GM10248 (cell line): ENCODE data around the gene MITF.

ENCODE experiments used
- CTCF ChIA-PET: fragments of 300-600 bp; sonication (Branson Sonifier 250); formaldehyde crosslinking; extraction: SDS; loops from one replicate; lab custom pipeline; 2021; ENCODE audit warnings: antibody characterized with exemption; lab: Yijun Ruan, JAX
- POLR2A ChIA-PET: fragments of 350-650 bp; sonication (Branson Sonifier 250); formaldehyde crosslinking; extraction: SDS; loops from one replicate; lab custom pipeline; 2020; ENCODE audit warnings: antibody characterized with exemption; lab: Yijun Ruan, JAX
- DNase-seq: peaks from one replicate; pipeline ENCODE4 v3.0.0; 2012; ENCODE audit errors: extremely low spot score
- CTCF ChIP-seq: IDR thresholded peaks from 2 replicates; pipeline ENCODE4 v1.5.1; 2012; ENCODE audit warnings: mild to moderate bottlenecking, low read depth; ENCODE audit errors: extremely low read depth, missing control alignments, control extremely low read depth

Gene MITF

GRCh38 chr3:69768438-69768837 lies 29.2 kb downstream of the MITF start:
- TF ChIP-seq CTCF, result no peak
- no peak for DNase-seq

GRCh38 chr3:69770219-69770618 lies 31.0 kb downstream of the MITF start:
- no peak for DNase-seq
- POLR2A ChIA-PET, result no interaction called here
- TF ChIP-seq CTCF, result no peak
- CTCF ChIA-PET, result interaction anchor here (1.3 kb wide), 1 partner anchor 40 kb away, joined by 3 read pairs; no protein-coding TSS in a partner anchor

More at GRCh38 chr3:69768438-69768837, 29.2 kb downstream of the MITF start:
- POLR2A ChIA-PET, result no interaction called here
- CTCF ChIA-PET, result no interaction called here

GRCh38 chr3:69770976-69771634 lies 31.8 kb downstream of the MITF start:
- ChIA-PET CTCF (interaction anchor here (1.3 kb wide), 1 partner anchor 40 kb away, joined by 3 read pairs; no protein-coding TSS in a partner anchor), POLR2A (no interaction called here)
- DNase-seq, result no peak
- TF ChIP-seq CTCF, result no peak

- DNase-seq, result no peak
- POLR2A ChIA-PET, result no interaction called here
- TF ChIP-seq CTCF, result no peak
- CTCF ChIA-PET, result no interaction called here
These were observed 33.0 kb downstream of the MITF start for GRCh38 chr3:69772152-69772867.

- ChIA-PET POLR2A (no interaction called here), CTCF (no interaction called here)
- DNase-seq, result no peak
- no peak for TF ChIP-seq CTCF
These were observed 34.8 kb downstream of the MITF start for GRCh38 chr3:69774029-69774428.

- ChIA-PET CTCF (no interaction called here), POLR2A (no interaction called here)
- no peak for TF ChIP-seq CTCF
- no peak for DNase-seq
These were observed 36.5 kb downstream of the MITF start for GRCh38 chr3:69775751-69776150.
